Measurements from ENCODE around the gene CSNK1D.
"Not testable (repeated sequence)": the region's sequence is repeated elsewhere in the genome, so short reads cannot be mapped to it uniquely, and the experiment has no call there.

CSNK1D gene

GRCh38 chr17:82255402-82255972 is 18.0 kb downstream of the CSNK1D start:
- no peak for DNase-seq (ENCODE audit: extremely low read depth, low read depth)
- TF ChIP-seq, protein P1, sequence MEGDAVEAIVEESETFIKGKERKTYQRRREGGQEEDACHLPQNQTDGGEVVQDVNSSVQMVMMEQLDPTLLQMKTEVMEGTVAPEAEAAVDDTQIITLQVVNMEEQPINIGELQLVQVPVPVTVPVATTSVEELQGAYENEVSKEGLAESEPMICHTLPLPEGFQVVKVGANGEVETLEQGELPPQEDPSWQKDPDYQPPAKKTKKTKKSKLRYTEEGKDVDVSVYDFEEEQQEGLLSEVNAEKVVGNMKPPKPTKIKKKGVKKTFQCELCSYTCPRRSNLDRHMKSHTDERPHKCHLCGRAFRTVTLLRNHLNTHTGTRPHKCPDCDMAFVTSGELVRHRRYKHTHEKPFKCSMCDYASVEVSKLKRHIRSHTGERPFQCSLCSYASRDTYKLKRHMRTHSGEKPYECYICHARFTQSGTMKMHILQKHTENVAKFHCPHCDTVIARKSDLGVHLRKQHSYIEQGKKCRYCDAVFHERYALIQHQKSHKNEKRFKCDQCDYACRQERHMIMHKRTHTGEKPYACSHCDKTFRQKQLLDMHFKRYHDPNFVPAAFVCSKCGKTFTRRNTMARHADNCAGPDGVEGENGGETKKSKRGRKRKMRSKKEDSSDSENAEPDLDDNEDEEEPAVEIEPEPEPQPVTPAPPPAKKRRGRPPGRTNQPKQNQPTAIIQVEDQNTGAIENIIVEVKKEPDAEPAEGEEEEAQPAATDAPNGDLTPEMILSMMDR (IDR thresholded peaks at IDR 0.05; ENCODE audit: low read depth, low read length) = no peak

DNA sequence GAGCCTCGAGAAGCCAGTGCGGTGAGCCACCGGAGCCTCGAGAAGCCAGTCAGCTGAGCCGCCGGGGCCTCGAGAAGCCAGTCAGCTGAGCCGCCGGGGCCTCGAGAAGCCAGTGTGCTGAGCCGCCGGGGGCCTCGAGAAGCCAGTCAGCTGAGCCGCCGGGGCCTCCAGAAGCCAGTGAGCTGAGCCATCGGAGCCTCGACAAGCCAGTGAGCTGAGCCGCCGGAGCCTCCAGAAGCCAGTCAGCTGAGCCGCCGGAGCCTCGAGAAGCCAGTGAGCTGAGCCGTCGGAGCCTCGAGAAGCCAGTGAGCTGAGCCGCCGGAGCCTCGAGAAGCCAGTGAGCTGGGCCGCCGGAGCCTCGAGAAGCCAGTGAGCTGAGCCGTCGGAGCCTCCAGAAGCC is 18.8 kb downstream of the CSNK1D start:
- not testable (repeated sequence) for DNase-seq (ENCODE audit: extremely low read depth, low read depth)

- not testable (repeated sequence) for DNase-seq (ENCODE audit: extremely low read depth, low read depth)
These were observed 19.4 kb downstream of the CSNK1D start for GRCh38 chr17:82254096-82254495.

GRCh38 chr17:82253179-82253544 is 20.3 kb downstream of the CSNK1D start:
- DNase-seq (ENCODE audit: extremely low read depth, low read depth) = no peak
- TF ChIP-seq, protein P1 (IDR thresholded peaks at IDR 0.05; ENCODE audit: low read depth, low read length) = no peak

DNA sequence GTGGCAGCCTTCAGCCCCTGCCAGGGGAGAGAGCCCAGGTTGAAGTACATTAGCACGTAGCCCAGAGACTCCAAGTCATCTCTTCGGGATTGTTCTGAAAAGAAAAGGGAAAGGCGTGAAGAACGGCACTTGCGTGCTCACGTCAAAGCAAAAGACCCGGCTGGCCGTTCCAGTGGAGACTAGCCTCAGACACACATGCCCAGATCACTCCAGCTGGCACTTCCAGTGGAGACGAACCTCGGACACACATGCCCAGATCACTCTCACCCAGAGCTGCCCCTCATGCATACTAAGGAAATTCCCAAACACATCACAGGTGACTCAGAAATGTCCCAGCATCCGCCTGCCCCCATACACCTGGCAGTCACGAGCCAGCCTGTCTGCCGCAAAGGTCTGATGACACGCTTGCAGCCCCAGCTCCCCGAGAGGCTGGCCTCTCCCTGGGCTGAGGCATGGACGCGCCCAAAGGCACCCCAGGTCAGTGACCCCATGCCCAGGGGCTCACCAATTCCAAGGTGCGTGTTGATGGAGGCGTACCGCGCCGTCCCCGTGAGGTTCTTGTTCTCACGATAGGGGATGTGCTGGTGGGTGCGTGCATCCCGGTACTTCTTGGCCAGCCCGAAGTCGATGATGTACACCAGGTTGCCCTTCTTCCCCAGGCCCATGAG is 20.9 kb downstream of the CSNK1D start:
- no peak for DNase-seq (ENCODE audit: extremely low read depth, low read depth)
- TF ChIP-seq, protein P1 (IDR thresholded peaks at IDR 0.05; ENCODE audit: low read depth, low read length) = no peak

DNA sequence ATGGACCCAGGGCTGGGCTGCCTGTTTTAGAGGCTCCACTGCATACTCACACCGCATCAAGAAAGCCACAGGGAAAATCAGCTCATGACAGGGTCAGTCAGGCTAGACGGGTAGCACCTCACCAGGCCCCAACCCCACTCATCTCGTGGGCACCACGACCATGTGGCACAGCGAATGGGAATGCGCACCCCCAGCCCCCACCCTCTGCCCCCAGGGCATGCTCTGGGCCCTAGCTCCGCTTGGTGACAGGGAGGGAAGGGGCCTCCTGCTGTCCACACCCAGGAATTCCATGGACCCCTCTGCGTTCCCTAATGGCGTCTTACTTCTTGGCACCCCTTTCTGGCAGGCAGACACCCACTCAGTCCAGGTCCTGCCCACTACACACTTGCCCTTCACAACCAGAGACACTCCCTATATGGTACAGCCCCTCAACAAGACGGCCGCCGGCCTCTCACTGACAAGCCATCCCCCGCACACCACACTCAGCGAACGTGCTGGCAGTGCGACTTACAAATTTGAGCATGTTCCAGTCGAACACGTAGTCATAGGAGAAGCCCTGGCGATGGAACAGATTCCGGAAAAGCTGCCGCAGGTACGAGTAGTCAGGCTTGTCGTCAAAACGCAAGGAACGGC is 22.5 kb downstream of the CSNK1D start:
- TF ChIP-seq, protein P1 (IDR thresholded peaks at IDR 0.05; ENCODE audit: low read depth, low read length) = no peak
- no peak for DNase-seq (ENCODE audit: extremely low read depth, low read depth)

DNA sequence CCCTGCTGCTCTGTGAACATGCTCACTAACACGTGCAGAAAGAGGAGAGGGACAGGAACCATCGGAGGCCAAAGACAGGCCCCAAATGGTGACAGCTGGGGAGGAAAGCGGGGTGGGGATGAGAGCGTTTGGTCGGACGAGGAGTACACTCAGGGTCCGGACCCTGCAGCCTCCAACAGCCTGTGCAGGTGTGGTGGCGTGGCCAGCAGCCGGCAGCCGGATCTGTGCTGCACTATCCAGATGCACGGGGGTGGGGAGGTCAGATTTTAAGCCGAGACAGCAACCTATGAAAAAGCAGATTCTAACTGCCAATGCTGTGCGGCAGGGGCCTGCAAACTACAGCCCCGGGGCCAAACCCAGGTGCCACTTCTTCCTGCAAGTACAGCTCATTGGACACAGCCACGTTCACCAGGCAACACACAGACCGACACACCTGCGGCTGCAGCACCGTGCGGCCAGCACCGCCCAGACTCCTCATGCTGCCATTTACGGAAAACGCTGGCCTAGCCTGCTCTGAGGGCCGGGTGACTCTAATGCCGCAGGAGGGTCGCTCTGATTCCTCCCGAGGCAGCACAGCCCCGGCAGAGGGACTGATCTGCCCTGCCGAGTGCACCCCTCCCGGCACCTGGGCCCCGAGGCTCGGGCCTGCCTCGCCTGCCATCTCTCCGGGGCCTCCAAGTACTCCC is 23.5 kb downstream of the CSNK1D start:
- DNase-seq (ENCODE audit: extremely low read depth, low read depth) = no peak
- TF ChIP-seq, protein P1 (IDR thresholded peaks at IDR 0.05; ENCODE audit: low read depth, low read length) = no peak
